Vagina (tissue), 2 donors: ENCODE measurements around the gene HOXA10. TPM values are rescaled to one million over a fixed set of nuclear protein-coding genes. Genes with fewer than 3 reads are reported as not detected.

Experiments
- DNase-seq, 2 donors: peaks; one replicate each; pipeline ENCODE4 v3.0.0-alpha.2; 2017; ENCODE audit errors: extremely low spot score in 2 of 2
- H3K27ac ChIP-seq: fragments of 200-600 bp; sonication (generic); one replicate; pipeline ENCODE4 v1.5.1; 2019
- H3K27me3 ChIP-seq: fragments of 200-600 bp; sonication (generic); one replicate; pipeline ENCODE4 v1.5.1; 2019
- H3K36me3 ChIP-seq, 2 donors: fragments of 200-600 bp; sonication (generic); one replicate each; pipeline ENCODE4 v1.5.1; 2017 to 2019
- H3K4me1 ChIP-seq: fragments of 200-600 bp; sonication (generic); one replicate; pipeline ENCODE4 v1.5.1; 2019
- H3K4me3 ChIP-seq, 2 donors: fragments of 200-600 bp; sonication (generic); 1 replicate in 1 of 2; 2 replicates in 1 of 2; pipeline ENCODE4 v1.5.1; 2016 to 2019
- H3K9me3 ChIP-seq: fragments of 200-600 bp; sonication (generic); one replicate; pipeline ENCODE4 v1.5.1; 2019
- CTCF ChIP-seq, 3 experiments: fragments of 450-650 bp in 2 of 3; fragments of 200-600 bp in 1 of 3; sonication (generic) in 1 of 3; IDR thresholded peaks; one replicate each; pipeline ENCODE4 v1.5.1; 2017 to 2019; ENCODE audit warnings: antibody characterized with exemption in 3 of 3, mild to moderate bottlenecking in 2 of 3, moderate library complexity in 2 of 3
- POLR2A ChIP-seq, 2 donors: fragments of 450-650 bp; IDR thresholded peaks; one replicate each; pipeline ENCODE4 v1.6.1; 2017; ENCODE audit warnings: antibody characterized with exemption in 2 of 2, mild to moderate bottlenecking in 2 of 2, moderate library complexity in 2 of 2
- POLR2AphosphoS5 ChIP-seq, 2 donors: sonication (generic); formaldehyde crosslinking; IDR thresholded peaks; one replicate each; pipeline ENCODE4 v1.9.0; 2017; ENCODE audit warnings: antibody characterized with exemption in 2 of 2, mild to moderate bottlenecking in 2 of 2, low read depth in 1 of 2; ENCODE audit not compliant: insufficient read depth in 1 of 2
- intact Hi-C: fragments of 100-400 bp; cut with DNase I; formaldehyde crosslinking; loops from one replicate; pipeline ENCODE4 v1.15.1; 2023
- total RNA-seq: library from RNA; depleted of rRNA; stranded (reverse); fragments of >200 nt; gene quantifications from one replicate; pipeline ENCODE4 v1.2.3, GENCODE V29; 2016

The HOXA10 gene
- total RNA-seq, 1 donor from 2014 or later = 19.2 TPM

GRCh38 chr7:27132214-27132613 is 41.9 kb downstream of the HOXA10 start:
- TF ChIP-seq POLR2A (IDR thresholded peaks at IDR 0.05) (no peak), POLR2AphosphoS5 (IDR thresholded peaks at IDR 0.05; ENCODE audit: insufficient read depth in 1 of 2, low read depth in 1 of 2) (no peak), CTCF (IDR thresholded peaks at IDR 0.05) (no peak)
- H3K27me3 ChIP-seq = no peaks in the 10 kb centered on the region
- H3K36me3 ChIP-seq = no peaks in the 10 kb centered on the region
- no peak for DNase-seq
- no peak overlapping the region for H3K4me3 ChIP-seq
- H3K9me3 ChIP-seq = no peaks in the 10 kb centered on the region
- intact Hi-C loops = no loop called here
- H3K4me1 ChIP-seq = peaks cover 16% of the 10 kb centered on the region
- H3K27ac ChIP-seq = no peak overlapping the region

- Histone ChIP-seq H3K9me3 (no peaks in the 10 kb centered on the region), H3K36me3 (no peaks in the 10 kb centered on the region), H3K27me3 (no peaks in the 10 kb centered on the region), H3K4me1 (peaks cover 16% of the 10 kb centered on the region), H3K4me3 (peak overlapping the region; percentile 60 to 86), H3K27ac (peak overlapping the region; percentile 65)
- DNase-seq = no peak
- TF ChIP-seq POLR2AphosphoS5 (IDR thresholded peaks at IDR 0.05; ENCODE audit: insufficient read depth in 1 of 2, low read depth in 1 of 2) (no peak), POLR2A (IDR thresholded peaks at IDR 0.05) (no peak), CTCF (IDR thresholded peaks at IDR 0.05) (no peak)
- intact Hi-C loops = no loop called here
Measured at GRCh38 chr7:27131390-27131819, 42.7 kb downstream of the HOXA10 start.

- peaks cover 16% of the 10 kb centered on the region for H3K4me1 ChIP-seq
- intact Hi-C loops = no loop called here
- no peaks in the 10 kb centered on the region for H3K9me3 ChIP-seq
- DNase-seq = no peak
- H3K27ac ChIP-seq = peak within 1 kb of the TSS; percentile 79
- TF ChIP-seq CTCF (IDR thresholded peaks at IDR 0.05) (no peak), POLR2AphosphoS5 (IDR thresholded peaks at IDR 0.05; ENCODE audit: insufficient read depth in 1 of 2, low read depth in 1 of 2) (peak; percentile 64 to 88), POLR2A (IDR thresholded peaks at IDR 0.05) (peak in 1 of 2 donors; percentile 34)
- H3K27me3 ChIP-seq = no peaks in the 10 kb centered on the region
- peak within 1 kb of the TSS; percentile 60 to 86 for H3K4me3 ChIP-seq
- H3K36me3 ChIP-seq = no peaks in the 10 kb centered on the region
Measured at GRCh38 chr7:27130540-27131389, 43.4 kb downstream of the HOXA10 start, which contains the start of gene HOXA4. HOXA4 (minus strand) TSS chr7:27130757; CDS start chr7:27130733, 24 bp downstream.

GRCh38 chr7:27129729-27130539 is 44.2 kb downstream of the HOXA10 start:
- TF ChIP-seq CTCF (IDR thresholded peaks at IDR 0.05) (no peak), POLR2AphosphoS5 (IDR thresholded peaks at IDR 0.05; ENCODE audit: insufficient read depth in 1 of 2, low read depth in 1 of 2) (no peak), POLR2A (IDR thresholded peaks at IDR 0.05) (no peak)
- H3K36me3 ChIP-seq = no peaks in the 10 kb centered on the region
- H3K27ac ChIP-seq = peak overlapping the region; percentile 79
- intact Hi-C loops = no loop called here
- peaks cover 16% of the 10 kb centered on the region for H3K4me1 ChIP-seq
- H3K4me3 ChIP-seq = peak overlapping the region; percentile 60 to 86
- DNase-seq = no peak
- H3K9me3 ChIP-seq = no peaks in the 10 kb centered on the region
- H3K27me3 ChIP-seq = no peaks in the 10 kb centered on the region
